ENCODE measurements around the gene LRTM1.

LRTM1 gene

GRCh38 chr3:54918516-54918915, 9.3 kb downstream of the LRTM1 start:
- Histone ChIP-seq H3K79me2 (ENCODE audit: low read length) (no peaks in the 10 kb centered on the region), H3K27me3 (ENCODE audit: low read depth, low read length) (0 out of 2 replicates have a peak, but pooled peaks cover 3% of the 10 kb centered on the region), H3K4me1 (ENCODE audit: low read length) (no peaks in the 10 kb centered on the region), H3K9me3 (ENCODE audit: insufficient read depth, low read length) (no peaks in the 10 kb centered on the region), H2AFZ (ENCODE audit: low read depth, low read length) (no peak overlapping the region), H3K27ac (ENCODE audit: low read length) (no peak overlapping the region), H3K36me3 (replicated peaks; ENCODE audit: low read depth, low read length) (no peaks in the 10 kb centered on the region), H4K20me1 (ENCODE audit: insufficient read depth, low read length) (no peaks in the 10 kb centered on the region), H3K4me3 (ENCODE audit: low read length) (no peak overlapping the region), H3K9ac (ENCODE audit: low read length) (no peak overlapping the region), H3K4me2 (ENCODE audit: low read length) (no peak overlapping the region)
- TF ChIP-seq EZH2phosphoT487 (IDR thresholded peaks at IDR 0.05; ENCODE audit: low read depth) (no peak), CTCF (IDR thresholded peaks at IDR 0.05; ENCODE audit: low read depth, low read length) (no peak)

- Histone ChIP-seq H3K9ac (ENCODE audit: low read length) (no peak overlapping the region), H3K79me2 (ENCODE audit: low read length) (no peaks in the 10 kb centered on the region), H2AFZ (ENCODE audit: low read depth, low read length) (no peak overlapping the region), H3K36me3 (replicated peaks; ENCODE audit: low read depth, low read length) (no peaks in the 10 kb centered on the region), H3K27ac (ENCODE audit: low read length) (no peak overlapping the region), H3K4me1 (ENCODE audit: low read length) (no peaks in the 10 kb centered on the region), H3K27me3 (ENCODE audit: low read depth, low read length) (no peaks in the 10 kb centered on the region), H4K20me1 (ENCODE audit: insufficient read depth, low read length) (no peaks in the 10 kb centered on the region), H3K4me2 (ENCODE audit: low read length) (no peak overlapping the region), H3K4me3 (ENCODE audit: low read length) (no peak overlapping the region), H3K9me3 (ENCODE audit: insufficient read depth, low read length) (no peaks in the 10 kb centered on the region)
- no peak for TF ChIP-seq EZH2phosphoT487 (IDR thresholded peaks at IDR 0.05; ENCODE audit: low read depth)
- TF ChIP-seq CTCF (IDR thresholded peaks at IDR 0.05; ENCODE audit: low read depth, low read length): no peak
These were observed 10.0 kb downstream of the LRTM1 start for GRCh38 chr3:54917862-54918261.

- H3K36me3 ChIP-seq (replicated peaks; ENCODE audit: low read depth, low read length): no peaks in the 10 kb centered on the region
- H3K27ac ChIP-seq (ENCODE audit: low read length): no peak overlapping the region
- no peak overlapping the region for H3K4me3 ChIP-seq (ENCODE audit: low read length)
- H2AFZ ChIP-seq (ENCODE audit: low read depth, low read length): no peak overlapping the region
- no peak overlapping the region for H3K4me2 ChIP-seq (ENCODE audit: low read length)
- no peaks in the 10 kb centered on the region for H3K79me2 ChIP-seq (ENCODE audit: low read length)
- no peaks in the 10 kb centered on the region for H4K20me1 ChIP-seq (ENCODE audit: insufficient read depth, low read length)
- TF ChIP-seq EZH2phosphoT487 (IDR thresholded peaks at IDR 0.05; ENCODE audit: low read depth) (no peak), CTCF (IDR thresholded peaks at IDR 0.05; ENCODE audit: low read depth, low read length) (no peak)
- H3K9ac ChIP-seq (ENCODE audit: low read length): no peak overlapping the region
- no peaks in the 10 kb centered on the region for H3K27me3 ChIP-seq (ENCODE audit: low read depth, low read length)
- no peaks in the 10 kb centered on the region for H3K9me3 ChIP-seq (ENCODE audit: insufficient read depth, low read length)
- no peaks in the 10 kb centered on the region for H3K4me1 ChIP-seq (ENCODE audit: low read length)
These were observed 10.7 kb downstream of the LRTM1 start for GRCh38 chr3:54917174-54917573.

GRCh38 chr3:54916732-54917131, 11.1 kb downstream of the LRTM1 start:
- Histone ChIP-seq H2AFZ (ENCODE audit: low read depth, low read length) (no peak overlapping the region), H3K27ac (ENCODE audit: low read length) (no peak overlapping the region)

More at GRCh38 chr3:54916732-54917131, 11.1 kb downstream of the LRTM1 start:
- Histone ChIP-seq H3K4me3 (ENCODE audit: low read length) (no peak overlapping the region), H3K27me3 (ENCODE audit: low read depth, low read length) (no peaks in the 10 kb centered on the region), H3K9me3 (ENCODE audit: insufficient read depth, low read length) (no peaks in the 10 kb centered on the region), H3K36me3 (replicated peaks; ENCODE audit: low read depth, low read length) (no peaks in the 10 kb centered on the region), H3K4me1 (ENCODE audit: low read length) (no peaks in the 10 kb centered on the region), H3K4me2 (ENCODE audit: low read length) (no peak overlapping the region), H4K20me1 (ENCODE audit: insufficient read depth, low read length) (no peaks in the 10 kb centered on the region), H3K9ac (ENCODE audit: low read length) (no peak overlapping the region), H3K79me2 (ENCODE audit: low read length) (no peaks in the 10 kb centered on the region)
- no peak for TF ChIP-seq EZH2phosphoT487 (IDR thresholded peaks at IDR 0.05; ENCODE audit: low read depth)
- no peak for TF ChIP-seq CTCF (IDR thresholded peaks at IDR 0.05; ENCODE audit: low read depth, low read length)

All from OCI-LY3 (cell line).